ENCODE measurements around the gene ATF2.

Gene ATF2

DNA sequence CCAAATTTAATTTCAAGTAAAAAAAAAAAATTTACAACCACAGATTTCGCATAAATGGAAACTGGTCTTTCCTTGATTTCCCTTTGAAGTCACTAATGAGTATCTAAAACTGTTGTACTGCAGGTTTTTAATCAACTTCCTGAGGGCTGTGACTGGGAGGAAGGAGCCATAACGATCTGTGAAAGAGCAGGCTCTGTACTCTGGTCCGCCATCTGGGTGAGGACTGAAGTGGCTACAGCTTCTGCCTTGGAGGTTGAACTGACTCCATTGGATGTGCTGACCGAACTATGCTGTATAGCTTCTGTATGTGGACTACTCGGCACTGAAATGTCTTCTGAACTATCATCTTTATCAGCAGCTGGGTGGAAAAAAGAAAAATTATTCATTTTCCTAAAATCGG, 93.5 kb downstream of the ATF2 start:
- no peak for FAIRE-seq

- no peak for FAIRE-seq
Measured at GRCh38 chr2:175068534-175068933, 99.5 kb downstream of the ATF2 start.

DNA sequence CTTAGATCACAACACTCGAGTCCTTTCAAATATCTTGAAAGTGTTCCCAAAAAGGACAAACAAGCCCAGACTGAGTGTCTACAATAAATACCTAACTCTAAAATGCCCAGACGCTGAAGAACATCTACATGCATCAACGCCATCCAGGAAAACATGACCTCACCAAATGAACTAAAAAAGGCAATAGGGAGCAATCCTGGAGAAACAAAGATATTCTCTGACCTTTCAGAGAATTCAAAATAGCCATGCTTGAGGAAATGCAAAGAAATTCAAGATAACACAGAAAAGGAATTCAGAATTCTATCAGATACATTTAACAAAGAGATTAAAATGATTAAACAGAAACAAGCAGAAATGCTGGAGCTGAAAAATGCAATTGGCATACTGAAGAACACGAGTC, 101.6 kb downstream of the ATF2 start:
- FAIRE-seq, result no peak

GRCh38 chr2:175064797-175065196, 103.2 kb downstream of the ATF2 start:
- no peak for FAIRE-seq

DNA sequence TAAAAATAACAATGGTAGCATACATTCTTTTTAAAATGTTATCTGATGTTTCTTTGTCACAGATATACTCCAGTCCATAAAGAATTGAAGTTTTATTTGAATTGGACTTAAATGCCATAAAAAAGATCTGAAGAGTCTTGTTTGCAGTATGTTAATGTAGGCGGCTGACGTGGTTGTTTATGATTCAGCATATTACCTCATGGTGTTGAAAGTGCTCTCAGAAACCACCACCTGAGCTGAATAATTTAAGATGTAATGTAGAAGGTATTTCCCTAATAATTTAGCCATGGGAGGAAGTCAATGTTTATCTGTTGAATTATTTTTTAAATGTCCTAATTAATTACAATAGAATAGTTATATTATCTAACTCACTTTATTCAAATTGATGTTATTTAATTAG, 104.3 kb downstream of the ATF2 start:
- FAIRE-seq, result peak; percentile 8

- FAIRE-seq, result no peak
Measured at GRCh38 chr2:175062787-175063585, 105.0 kb downstream of the ATF2 start.

GRCh38 chr2:175057078-175057685, 110.8 kb downstream of the ATF2 start:
- no peak for FAIRE-seq

GRCh38 chr2:175055993-175056392, 112.0 kb downstream of the ATF2 start:
- FAIRE-seq, result no peak

- no peak for FAIRE-seq
Measured at GRCh38 chr2:175054340-175054739, 113.7 kb downstream of the ATF2 start.

GRCh38 chr2:175049661-175050060, 118.3 kb downstream of the ATF2 start:
- FAIRE-seq, result no peak

GRCh38 chr2:175048275-175048674, 119.7 kb downstream of the ATF2 start:
- FAIRE-seq, result no peak

DNA sequence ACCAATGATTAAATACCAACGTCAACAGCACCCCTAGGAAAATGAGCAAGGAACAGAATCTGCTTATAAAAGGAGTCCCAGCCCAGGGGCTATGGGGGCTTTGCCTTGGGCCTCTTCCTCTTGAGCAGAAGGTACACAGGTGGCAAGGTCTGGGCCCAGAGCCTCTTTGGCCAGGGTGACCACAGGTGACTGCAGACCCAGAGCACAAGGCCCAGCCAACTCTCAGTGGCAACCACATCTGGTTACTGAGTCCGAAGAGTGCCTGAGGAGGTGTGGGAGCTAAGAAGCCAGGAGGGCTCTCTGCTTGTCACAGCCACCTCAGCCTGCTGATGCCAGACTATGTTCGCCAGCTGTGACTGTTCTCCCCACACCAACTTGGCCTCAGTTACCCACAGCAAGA, 128.5 kb downstream of the ATF2 start:
- FAIRE-seq, result no peak

DNA sequence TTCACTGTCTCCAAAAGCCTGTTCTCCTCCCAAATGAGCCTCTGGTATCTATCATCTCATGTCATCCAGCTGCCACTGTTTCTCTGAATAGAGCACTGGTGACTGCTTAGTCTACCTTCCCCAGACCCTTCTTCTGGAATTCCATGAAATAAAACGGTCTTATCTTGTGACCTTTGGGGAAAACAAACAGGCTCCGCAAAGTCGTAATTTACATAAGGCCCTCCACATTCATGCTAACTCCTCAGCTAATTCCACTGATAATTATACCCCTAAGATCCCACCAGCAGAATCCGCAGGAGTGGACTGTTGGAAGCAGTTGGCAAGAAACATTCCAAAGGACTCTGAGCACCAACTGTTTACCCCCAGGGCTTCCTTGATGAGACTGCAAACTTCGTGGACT, 129.0 kb downstream of the ATF2 start:
- FAIRE-seq, result no peak

GRCh38 chr2:175037941-175038340, 130.1 kb downstream of the ATF2 start:
- FAIRE-seq, result no peak

GRCh38 chr2:175036582-175037018, 131.4 kb downstream of the ATF2 start:
- FAIRE-seq, result peak; percentile 72

GRCh38 chr2:175035806-175036205, 132.2 kb downstream of the ATF2 start:
- FAIRE-seq, result no peak

DNA sequence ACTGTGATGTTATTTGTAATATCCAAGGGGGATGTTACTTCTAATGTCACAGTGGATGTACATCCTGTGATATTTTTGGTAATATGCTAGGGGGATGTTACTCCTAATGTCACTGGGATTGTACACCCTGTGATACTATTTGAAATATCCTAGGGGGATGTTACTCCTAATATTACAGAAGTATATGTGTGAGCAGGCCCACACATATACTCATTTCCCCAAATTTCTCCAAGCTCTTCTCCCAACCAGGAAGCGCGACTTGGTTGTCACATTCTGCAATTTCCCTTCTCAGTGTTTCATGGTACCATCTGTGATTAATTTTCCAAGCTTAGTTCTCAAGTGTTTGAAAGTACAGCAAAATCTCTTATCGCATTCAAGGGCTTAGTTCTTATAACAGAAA, 133.3 kb downstream of the ATF2 start:
- FAIRE-seq, result no peak

DNA sequence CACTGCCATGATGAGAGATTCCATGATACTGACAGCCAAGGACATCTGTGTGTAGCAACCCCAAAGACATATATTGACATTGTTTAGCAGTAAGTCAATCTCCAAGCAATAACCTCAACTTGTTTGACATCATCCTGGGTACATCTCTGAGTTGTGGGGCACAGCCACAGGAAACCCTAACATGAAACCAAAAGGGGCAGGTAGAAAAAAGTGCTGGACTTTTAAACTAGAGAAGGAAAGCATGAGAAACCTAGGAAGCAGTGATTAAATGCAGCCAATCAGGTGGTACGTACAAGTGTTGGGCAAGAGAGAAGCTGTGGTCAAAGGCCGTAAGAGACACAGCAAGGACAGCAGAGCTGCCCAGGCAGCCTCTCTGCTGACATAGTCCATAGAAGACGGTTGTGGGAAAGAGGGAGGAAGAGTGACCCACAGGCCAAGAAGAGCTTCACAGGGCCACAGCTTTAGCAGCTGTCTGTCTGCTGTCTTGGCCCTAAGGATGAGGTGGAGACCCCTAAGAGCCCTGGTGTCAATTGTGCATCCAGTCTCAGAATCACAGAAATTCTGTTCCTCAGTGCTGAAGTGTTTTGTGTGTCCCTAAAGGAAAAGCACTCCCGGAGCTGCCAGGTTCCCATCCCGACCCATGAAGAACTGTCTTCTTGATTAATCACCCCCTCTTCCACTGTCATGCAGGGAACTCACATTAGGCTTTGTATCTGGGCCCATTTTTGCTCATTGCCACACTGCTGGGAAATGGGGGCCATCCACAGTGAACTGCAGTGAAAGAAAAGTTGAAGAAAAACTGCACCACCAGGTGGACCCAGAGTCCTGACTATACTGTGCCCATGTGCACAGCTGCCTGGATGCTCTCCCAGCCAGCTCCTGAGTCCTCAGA, 137.4 kb downstream of the ATF2 start:
- no peak for FAIRE-seq

DNA sequence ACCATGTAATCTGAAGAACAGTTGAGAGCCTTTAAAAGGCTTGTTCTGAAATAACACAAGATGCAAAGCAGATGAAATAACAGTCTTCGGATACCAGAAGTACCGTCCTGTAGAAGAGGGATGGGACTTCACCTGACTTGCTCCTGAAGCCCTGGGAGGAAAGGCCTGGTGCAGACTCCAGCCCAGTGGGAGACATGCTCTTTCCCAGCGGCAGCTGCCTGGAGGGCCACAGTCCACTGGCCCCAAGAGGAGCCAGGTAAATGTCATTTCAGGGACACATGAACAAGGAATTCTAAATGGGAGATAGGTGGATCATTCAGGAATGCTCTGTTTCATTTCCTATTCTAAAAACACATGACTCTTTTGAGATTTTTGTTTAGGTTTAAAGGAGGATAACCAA, 140.2 kb downstream of the ATF2 start:
- FAIRE-seq, result no peak

DNA sequence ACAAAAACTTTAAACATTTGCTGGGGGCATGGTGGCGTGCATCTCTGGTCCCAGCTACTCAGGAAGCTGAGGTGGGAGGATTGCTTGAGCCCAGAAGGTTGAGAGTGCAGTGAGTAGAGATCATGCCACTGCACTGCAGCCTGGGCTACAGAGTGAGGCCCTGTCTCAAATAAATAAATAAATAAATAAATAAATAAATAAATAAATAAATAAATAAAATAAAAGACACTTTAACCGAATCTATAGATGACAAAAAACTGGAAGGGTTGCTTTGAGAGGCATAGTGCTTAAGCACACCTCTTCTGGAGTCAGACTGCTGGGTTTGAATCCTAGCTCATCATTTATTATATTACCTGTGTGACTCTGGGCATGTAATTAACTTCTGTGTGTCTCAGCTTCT, 141.6 kb downstream of the ATF2 start:
- FAIRE-seq, result no peak

GRCh38 chr2:175025946-175026345, 142.1 kb downstream of the ATF2 start:
- no peak for FAIRE-seq

- no peak for FAIRE-seq
Measured at GRCh38 chr2:175025233-175025632, 142.8 kb downstream of the ATF2 start.

DNA sequence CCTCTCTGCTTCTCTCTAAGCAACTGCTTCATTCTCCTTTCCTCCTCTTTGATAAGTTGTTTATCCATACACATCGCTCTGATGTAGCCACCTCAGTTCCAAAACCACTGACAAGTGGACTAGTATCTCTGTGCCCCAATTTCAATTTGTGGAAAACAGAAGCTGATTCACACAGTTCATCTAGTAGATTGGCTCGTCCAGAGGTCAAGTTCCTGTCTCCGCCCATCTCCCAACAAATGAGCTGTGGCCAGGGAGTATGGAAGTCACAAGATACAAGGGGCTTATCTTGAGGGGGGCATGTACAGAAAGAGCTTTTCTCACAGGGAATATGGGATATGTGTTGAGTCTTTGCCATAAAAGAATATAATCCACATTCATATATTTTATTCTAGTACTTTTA, 145.1 kb downstream of the ATF2 start:
- no peak for FAIRE-seq
